GM10266 (cell line): ENCODE results near the gene TBC1D14.

Source experiments
- DNase-seq: peaks from one replicate; pipeline ENCODE4 v3.0.0; 2012; ENCODE audit errors: extremely low spot score
- CTCF ChIP-seq: IDR thresholded peaks from 2 replicates; pipeline ENCODE4 v1.5.1; 2012; ENCODE audit warnings: mild to moderate bottlenecking, low read depth; ENCODE audit not compliant: control insufficient read depth, insufficient read depth; ENCODE audit errors: missing control alignments

TBC1D14 gene

GRCh38 chr4:7051905-7052304, 142.3 kb downstream of the TBC1D14 start:
- DNase-seq, result no peak
- TF ChIP-seq CTCF, result no peak

- DNase-seq, result no peak
- TF ChIP-seq CTCF, result no peak
These were observed 142.7 kb downstream of the TBC1D14 start for GRCh38 chr4:7052313-7052712.

GRCh38 chr4:7052923-7053715, 143.5 kb downstream of the TBC1D14 start:
- no peak for TF ChIP-seq CTCF
- DNase-seq, result no peak

GRCh38 chr4:7054106-7054880, 144.7 kb downstream of the TBC1D14 start:
- no peak for DNase-seq
- TF ChIP-seq CTCF, result no peak

- DNase-seq, result no peak
- TF ChIP-seq CTCF, result no peak
These were observed 145.7 kb downstream of the TBC1D14 start for GRCh38 chr4:7055111-7055989.

- DNase-seq, result no peak
These were observed 146.3 kb downstream of the TBC1D14 start for GRCh38 chr4:7055990-7056325.

More at GRCh38 chr4:7055990-7056325, 146.3 kb downstream of the TBC1D14 start:
- TF ChIP-seq CTCF, result no peak
